Fibroblast of mammary gland (primary cell): ENCODE data around the gene TOMM34.
A peak's percentile ranks its signal among the peaks of the same experiment; 100 is the strongest.

ENCODE experiments used
- DNase-seq: peaks from one replicate; pipeline ENCODE4 v3.0.0-alpha.2; 2010; ENCODE audit warnings: low read depth
- H3K4me3 ChIP-seq: 2 replicates; pipeline ENCODE4 v1.5.1; 2011; ENCODE audit warnings: low read depth, mild to moderate bottlenecking, low read length, moderate library complexity; ENCODE audit not compliant: control insufficient read depth
- CTCF ChIP-seq: conservative IDR thresholded peaks from 2 replicates; pipeline ENCODE4 v1.5.1; 2011; ENCODE audit warnings: low read depth, low read length, inconsistent platforms; ENCODE audit not compliant: control insufficient read depth, insufficient read depth

The TOMM34 gene

DNA sequence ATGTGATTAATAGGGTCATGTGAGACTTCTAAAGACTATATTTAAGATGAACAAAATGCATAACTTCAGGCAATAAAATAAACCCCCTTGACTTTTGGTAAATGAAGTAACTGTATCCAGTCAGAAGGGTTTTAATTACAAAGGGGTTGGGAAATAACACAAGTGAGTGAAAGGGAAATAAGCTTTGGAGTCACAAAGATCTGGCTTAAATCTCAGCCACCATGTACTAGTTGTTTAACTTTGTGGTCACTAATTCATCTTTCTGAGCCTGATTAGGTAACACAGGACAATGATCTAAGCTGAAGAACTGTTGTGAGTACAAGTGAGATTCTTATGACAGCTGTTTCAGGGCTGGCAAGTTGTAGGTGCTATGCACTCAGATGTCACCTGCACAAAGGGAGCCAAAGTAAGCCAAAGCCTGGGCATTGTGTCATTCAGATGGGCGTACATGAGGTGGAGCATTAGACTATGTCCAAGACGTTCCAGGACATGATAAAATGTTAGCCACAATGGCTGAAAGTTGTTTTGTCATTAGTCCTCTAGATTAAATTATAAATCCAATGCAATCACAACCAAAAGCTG lies 13.8 kb downstream of the TOMM34 start:
- DNase-seq: peak; percentile 26
- no peak for TF ChIP-seq CTCF
- no peak overlapping the region for H3K4me3 ChIP-seq

DNA sequence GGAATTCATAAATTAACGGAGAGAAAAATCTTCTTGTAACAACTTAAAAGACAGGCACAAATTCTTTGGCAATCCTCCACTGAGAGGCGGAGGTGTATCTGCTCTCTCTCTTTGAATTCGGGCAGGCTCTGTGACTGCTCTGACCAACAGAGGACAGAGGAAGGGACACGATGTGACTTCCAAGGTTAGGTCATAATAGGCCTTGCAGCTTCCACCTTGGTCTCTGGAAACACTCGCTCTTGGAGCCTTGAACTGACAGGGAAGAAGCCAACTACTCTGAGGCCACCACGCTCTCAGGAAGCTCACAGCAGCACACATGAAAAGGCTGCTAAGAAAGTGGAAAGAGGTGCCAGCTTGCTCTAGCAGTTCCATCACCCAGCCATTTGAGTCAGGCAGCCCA lies 14.9 kb downstream of the TOMM34 start:
- no peak for DNase-seq
- no peak for TF ChIP-seq CTCF
- H3K4me3 ChIP-seq: no peak overlapping the region

- no peak for DNase-seq
- no peak for TF ChIP-seq CTCF
- H3K4me3 ChIP-seq: no peak overlapping the region
Observed at GRCh38 chr20:44943828-44944227, 16.4 kb downstream of the TOMM34 start.

- no peak overlapping the region for H3K4me3 ChIP-seq
- DNase-seq: no peak
- TF ChIP-seq CTCF: no peak
Observed at GRCh38 chr20:44942264-44942973, 17.8 kb downstream of the TOMM34 start.

DNA sequence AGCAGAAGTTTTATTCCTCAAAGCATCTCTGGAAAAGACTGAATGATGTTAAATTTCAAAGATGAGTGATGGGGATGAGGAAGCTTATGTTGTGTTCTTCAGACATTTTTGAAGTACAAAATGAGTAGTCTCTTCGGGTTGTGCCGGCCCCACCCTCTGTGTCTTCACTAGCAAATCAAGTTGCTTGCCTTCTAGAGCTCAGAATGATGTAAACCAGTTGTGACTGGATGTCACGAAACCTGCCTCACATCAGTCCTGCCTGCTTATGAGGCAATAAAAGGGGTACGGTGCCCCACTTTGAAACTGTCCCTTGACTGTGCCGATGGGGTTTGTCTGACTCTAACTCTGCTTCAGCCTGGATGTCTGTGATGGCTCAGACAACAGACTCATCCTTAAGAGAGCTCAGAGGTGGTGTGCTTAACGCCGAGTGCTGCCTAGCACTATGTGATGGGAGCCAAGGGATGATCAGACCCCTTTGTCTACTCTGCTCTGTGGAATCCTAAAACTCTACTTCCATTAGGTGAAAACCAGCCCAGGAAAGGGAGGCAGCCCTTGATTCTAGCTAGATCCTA lies 19.0 kb downstream of the TOMM34 start:
- TF ChIP-seq CTCF: no peak
- DNase-seq: no peak
- no peak overlapping the region for H3K4me3 ChIP-seq

- no peak for TF ChIP-seq CTCF
- no peak overlapping the region for H3K4me3 ChIP-seq
- peak; percentile 6 for DNase-seq
Observed at GRCh38 chr20:44938637-44939036, 21.6 kb downstream of the TOMM34 start.
